ENCODE data around the gene GAS2L1.
"Not testable (repeated sequence)": the region's sequence is repeated elsewhere in the genome, so short reads cannot be mapped to it uniquely, and the experiment has no call there.

The GAS2L1 gene

DNA sequence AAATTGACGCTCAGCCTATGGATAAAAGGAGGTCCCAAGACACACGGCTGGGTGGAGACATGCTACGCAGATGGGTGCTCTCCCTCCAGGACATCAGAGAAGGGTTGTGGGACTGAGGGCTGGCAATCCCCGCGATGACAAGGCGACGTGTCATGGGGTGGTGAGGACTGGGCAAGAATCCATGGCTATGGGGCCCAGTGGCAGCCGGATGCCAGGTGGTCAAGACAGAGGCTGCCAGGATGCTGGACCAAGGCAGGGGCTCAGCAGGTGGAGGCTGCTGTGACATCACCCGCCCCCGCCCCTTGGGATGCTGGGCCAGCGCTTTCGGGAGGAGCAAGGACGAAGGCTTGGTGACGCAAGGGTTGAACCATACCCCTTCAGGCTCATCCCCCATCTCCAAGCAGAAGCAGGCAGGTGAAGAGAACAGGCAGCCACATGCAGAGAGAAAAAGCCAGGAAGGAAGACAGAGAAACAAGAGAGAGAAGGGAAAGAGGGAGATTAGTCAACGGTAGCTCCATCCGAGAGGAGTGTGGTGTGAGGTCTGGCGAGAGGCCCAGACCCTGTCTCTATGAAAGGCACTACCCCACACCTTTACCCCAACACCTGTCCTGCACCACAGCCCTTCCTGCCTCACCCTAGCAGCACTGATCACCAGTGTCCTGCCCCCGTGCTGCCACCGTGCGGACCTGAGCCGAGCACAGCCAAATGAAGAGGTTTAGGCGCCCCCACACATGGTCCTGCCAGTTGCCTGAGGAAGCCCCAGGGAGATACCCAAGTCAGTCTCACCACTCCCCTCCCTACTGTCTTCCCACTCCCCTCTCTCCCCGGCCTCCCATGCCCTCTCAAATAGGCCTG lies 33.2 kb downstream of the GAS2L1 start:
- ATAC-seq (replicated peaks), result no peak
- Mint-ChIP-seq H3K36me3 (ENCODE audit: insufficient read depth) (peaks cover 53% of the 10 kb centered on the region), H3K27ac (peak overlapping the region in 1 of 2 donors; percentile 44), H3K4me1 (ENCODE audit: low read depth in 2 of 2) (no peaks in the 10 kb centered on the region), H3K4me3 (no peak overlapping the region), H3K9me3 (no peaks in the 10 kb centered on the region), H3K27me3 (no peaks in the 10 kb centered on the region)
- DNase-seq, result no peak

- Mint-ChIP-seq H3K27me3 (no peaks in the 10 kb centered on the region), H3K4me1 (ENCODE audit: low read depth in 2 of 2) (no peaks in the 10 kb centered on the region), H3K4me3 (no peak overlapping the region), H3K9me3 (no peaks in the 10 kb centered on the region), H3K36me3 (ENCODE audit: insufficient read depth) (peaks cover 57% of the 10 kb centered on the region), H3K27ac (no peak overlapping the region)
- ATAC-seq (replicated peaks) (no peak), DNase-seq (no peak)
Observed at GRCh38 chr22:29340566-29340965, 34.1 kb downstream of the GAS2L1 start.

GRCh38 chr22:29341056-29341848 lies 34.8 kb downstream of the GAS2L1 start:
- H3K36me3 Mint-ChIP-seq (ENCODE audit: insufficient read depth), result peaks cover 61% of the 10 kb centered on the region
- H3K9me3 Mint-ChIP-seq, result no peaks in the 10 kb centered on the region
- no peaks in the 10 kb centered on the region for H3K27me3 Mint-ChIP-seq
- H3K4me3 Mint-ChIP-seq, result no peak overlapping the region
- no peaks in the 10 kb centered on the region for H3K4me1 Mint-ChIP-seq (ENCODE audit: low read depth in 2 of 2)
- DNase-seq (no peak), ATAC-seq (replicated peaks) (no peak)
- no peak overlapping the region for H3K27ac Mint-ChIP-seq

- no peak overlapping the region for H3K4me3 Mint-ChIP-seq
- no peak overlapping the region for H3K27ac Mint-ChIP-seq
- H3K36me3 Mint-ChIP-seq (ENCODE audit: insufficient read depth), result peaks cover 56% of the 10 kb centered on the region
- no peaks in the 10 kb centered on the region for H3K27me3 Mint-ChIP-seq
- no peak for DNase-seq
- no peaks in the 10 kb centered on the region for H3K9me3 Mint-ChIP-seq
- no peak for ATAC-seq (replicated peaks)
- H3K4me1 Mint-ChIP-seq (ENCODE audit: low read depth in 2 of 2), result no peaks in the 10 kb centered on the region
Observed at GRCh38 chr22:29341849-29342127, 35.3 kb downstream of the GAS2L1 start.

DNA sequence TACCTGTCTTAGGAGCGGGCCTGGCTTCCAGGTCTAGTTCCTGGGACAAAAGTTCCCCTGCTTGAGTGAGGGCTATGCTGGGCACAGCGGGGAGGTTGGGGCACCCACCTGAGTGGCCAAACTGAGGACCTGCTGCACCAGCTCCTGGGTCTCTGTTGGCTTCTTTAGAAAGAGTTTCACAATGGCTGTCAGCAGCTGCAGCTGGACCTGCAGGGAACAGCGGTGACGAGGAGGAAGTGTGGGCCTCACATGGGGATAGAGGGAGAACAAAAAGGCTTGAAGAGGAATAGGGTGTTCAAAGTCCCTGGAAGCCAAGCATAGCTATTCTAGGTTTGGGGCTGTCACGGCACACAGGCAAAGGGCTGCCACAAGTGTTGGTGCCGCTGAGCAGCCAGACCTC lies 35.7 kb downstream of the GAS2L1 start:
- no peak overlapping the region for H3K27ac Mint-ChIP-seq
- H3K36me3 Mint-ChIP-seq (ENCODE audit: insufficient read depth), result peaks cover 52% of the 10 kb centered on the region
- no peaks in the 10 kb centered on the region for H3K27me3 Mint-ChIP-seq
- no peaks in the 10 kb centered on the region for H3K9me3 Mint-ChIP-seq
- H3K4me1 Mint-ChIP-seq (ENCODE audit: low read depth in 2 of 2), result no peaks in the 10 kb centered on the region
- no peak overlapping the region for H3K4me3 Mint-ChIP-seq
- ATAC-seq (replicated peaks) (no peak), DNase-seq (no peak)

DNA sequence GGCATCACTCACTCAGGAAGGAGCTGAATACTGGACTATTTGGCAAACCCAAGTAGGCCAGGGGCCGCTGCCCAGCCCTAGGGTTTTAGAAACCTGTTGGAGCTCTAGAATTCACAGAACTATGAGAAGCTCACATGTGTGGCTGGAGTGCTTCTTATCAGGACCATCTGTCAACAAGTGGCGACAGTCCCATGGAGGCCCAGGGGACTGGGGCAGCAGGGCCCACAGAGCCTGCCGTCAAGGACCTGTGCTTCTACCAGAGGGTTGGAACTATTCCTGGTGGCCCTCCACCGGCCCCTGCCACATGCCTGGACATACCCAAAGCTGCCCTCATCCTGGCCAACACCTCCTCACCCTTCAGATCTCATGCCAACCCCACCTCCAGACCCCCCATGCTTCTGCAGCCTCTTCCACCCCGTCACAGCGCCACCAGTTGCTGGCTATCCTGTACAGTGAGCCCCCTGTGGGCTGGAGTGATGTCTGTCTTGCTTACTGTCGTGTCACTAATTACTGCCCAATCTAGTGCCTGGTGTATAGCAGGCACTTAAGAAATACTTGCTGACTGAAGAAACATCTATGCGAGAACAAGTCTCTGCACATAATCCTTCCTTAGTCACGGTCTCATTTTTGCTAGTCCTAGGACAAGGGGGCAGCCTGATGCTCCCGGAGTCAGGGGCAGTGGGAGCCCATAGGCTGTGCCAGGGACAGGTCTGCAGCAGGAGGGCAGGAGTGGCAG lies 36.3 kb downstream of the GAS2L1 start:
- Mint-ChIP-seq H3K4me3 (no peak overlapping the region), H3K27ac (peak overlapping the region; percentile 62 to 87), H3K4me1 (ENCODE audit: low read depth in 2 of 2) (no peaks in the 10 kb centered on the region), H3K27me3 (no peaks in the 10 kb centered on the region), H3K36me3 (ENCODE audit: insufficient read depth) (peaks cover 48% of the 10 kb centered on the region), H3K9me3 (no peaks in the 10 kb centered on the region)
- no peak for DNase-seq
- ATAC-seq (replicated peaks), result no peak

GRCh38 chr22:29343313-29343805 lies 36.9 kb downstream of the GAS2L1 start:
- Mint-ChIP-seq H3K36me3 (ENCODE audit: insufficient read depth) (peaks cover 44% of the 10 kb centered on the region), H3K27ac (peak overlapping the region; percentile 62 to 87)
- DNase-seq, result no peak

DNA sequence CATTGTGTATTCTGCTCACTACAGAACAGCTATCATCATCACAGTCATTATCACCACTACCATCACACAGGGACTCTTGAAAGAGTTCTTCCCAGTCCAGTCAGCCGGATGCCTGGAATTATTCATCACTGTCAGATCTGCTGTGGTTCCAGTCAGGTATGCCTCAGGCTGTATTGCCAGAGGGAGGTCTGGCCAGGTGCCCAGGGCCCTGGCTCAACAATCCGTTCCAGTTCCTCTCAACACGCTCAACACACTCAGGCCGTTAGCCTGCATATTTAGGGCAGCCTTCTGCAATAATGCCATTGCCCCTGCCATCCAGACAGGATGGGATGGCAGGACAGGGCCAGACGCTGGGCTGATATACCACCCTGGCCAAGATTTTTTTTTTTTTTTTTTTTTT lies 37.7 kb downstream of the GAS2L1 start:
- no peak for DNase-seq
- Mint-ChIP-seq H3K4me1 (ENCODE audit: low read depth in 2 of 2) (no peaks in the 10 kb centered on the region), H3K9me3 (no peaks in the 10 kb centered on the region), H3K36me3 (ENCODE audit: insufficient read depth) (peaks cover 43% of the 10 kb centered on the region), H3K27me3 (no peaks in the 10 kb centered on the region), H3K27ac (no peak overlapping the region), H3K4me3 (no peak overlapping the region)
- ATAC-seq (replicated peaks), result no peak

More at GRCh38 chr22:29343313-29343805, 36.9 kb downstream of the GAS2L1 start:
- Mint-ChIP-seq H3K4me3 (no peak overlapping the region), H3K9me3 (no peaks in the 10 kb centered on the region), H3K27me3 (no peaks in the 10 kb centered on the region), H3K4me1 (ENCODE audit: low read depth in 2 of 2) (no peaks in the 10 kb centered on the region)
- ATAC-seq (replicated peaks), result no peak

DNA sequence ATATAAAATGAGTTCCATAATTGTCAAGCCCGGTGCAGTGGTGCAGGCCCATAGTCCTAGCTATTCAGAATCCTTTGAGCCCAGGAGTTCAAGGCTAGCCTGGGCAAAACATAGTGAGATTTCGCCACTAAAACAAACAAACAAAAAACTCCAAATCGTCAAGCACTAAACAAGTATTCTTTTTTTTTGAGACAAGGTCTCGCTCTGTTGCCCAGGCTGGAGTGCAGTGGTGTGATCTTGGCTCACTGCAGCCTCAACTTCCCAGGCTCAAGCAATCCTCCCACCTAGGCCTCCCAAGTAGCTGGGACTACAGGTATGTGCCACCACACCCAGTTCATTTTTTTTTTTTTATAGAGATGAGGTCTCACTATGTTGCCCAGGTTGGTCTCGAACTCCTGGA lies 38.4 kb downstream of the GAS2L1 start:
- H3K36me3 Mint-ChIP-seq (ENCODE audit: insufficient read depth), result peaks cover 41% of the 10 kb centered on the region
- not testable (repeated sequence) for H3K4me1 Mint-ChIP-seq (ENCODE audit: low read depth in 2 of 2); H3K9me3 Mint-ChIP-seq; DNase-seq; H3K27me3 Mint-ChIP-seq; H3K27ac Mint-ChIP-seq; H3K4me3 Mint-ChIP-seq; ATAC-seq (replicated peaks)

DNA sequence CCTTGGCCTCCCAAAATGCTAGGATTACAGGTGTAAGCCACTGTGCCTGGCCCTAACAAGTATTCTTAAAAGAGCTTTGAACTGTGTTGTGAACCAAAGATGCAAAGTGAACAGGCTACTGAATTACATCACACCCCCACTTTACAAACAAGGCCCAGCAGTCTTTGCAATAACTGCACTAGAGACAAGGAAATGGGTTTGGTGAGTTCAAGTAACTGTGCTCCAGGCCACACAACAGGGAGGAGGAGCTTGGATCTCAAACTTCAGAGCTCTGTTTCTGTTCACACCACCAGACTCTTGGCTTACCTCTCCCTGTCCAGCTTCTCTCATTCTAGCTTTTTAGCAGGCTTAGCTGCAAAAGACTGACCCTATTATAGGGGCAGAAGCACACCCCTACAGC lies 39.5 kb downstream of the GAS2L1 start:
- no peak for DNase-seq
- no peak for ATAC-seq (replicated peaks)
- Mint-ChIP-seq H3K27me3 (no peaks in the 10 kb centered on the region), H3K9me3 (no peaks in the 10 kb centered on the region), H3K4me3 (no peak overlapping the region), H3K36me3 (ENCODE audit: insufficient read depth) (peaks cover 48% of the 10 kb centered on the region), H3K27ac (no peak overlapping the region), H3K4me1 (ENCODE audit: low read depth in 2 of 2) (no peaks in the 10 kb centered on the region)

- H3K9me3 Mint-ChIP-seq, result no peaks in the 10 kb centered on the region
- H3K36me3 Mint-ChIP-seq (ENCODE audit: insufficient read depth), result peaks cover 49% of the 10 kb centered on the region
- peak overlapping the region in 1 of 2 donors; percentile 46 for H3K27ac Mint-ChIP-seq
- H3K27me3 Mint-ChIP-seq, result no peaks in the 10 kb centered on the region
- DNase-seq (no peak), ATAC-seq (replicated peaks) (no peak)
- H3K4me3 Mint-ChIP-seq, result no peak overlapping the region
- H3K4me1 Mint-ChIP-seq (ENCODE audit: low read depth in 2 of 2), result no peaks in the 10 kb centered on the region
Observed at GRCh38 chr22:29346659-29347058, 40.2 kb downstream of the GAS2L1 start.

DNA sequence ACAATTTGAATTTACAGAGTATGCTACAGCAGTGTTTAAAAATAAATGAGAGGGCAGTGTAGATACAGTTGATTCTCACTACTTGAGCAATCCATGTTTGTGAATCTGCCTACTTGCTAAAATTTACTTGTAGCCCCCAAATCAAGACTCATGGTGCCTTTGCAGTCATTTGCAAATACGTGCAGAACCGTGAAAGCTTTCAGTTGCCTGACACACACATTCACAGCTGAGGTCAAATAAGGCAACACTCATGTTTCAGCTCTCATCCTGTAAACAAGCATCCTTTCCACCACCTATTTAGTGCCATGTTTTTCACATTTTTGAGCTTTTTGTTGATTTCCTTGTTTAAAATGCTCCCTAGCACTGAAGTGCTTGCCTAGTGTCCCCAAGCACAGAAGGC lies 41.6 kb downstream of the GAS2L1 start:
- Mint-ChIP-seq H3K27ac (peak overlapping the region in 1 of 2 donors; percentile 11), H3K36me3 (ENCODE audit: insufficient read depth) (peaks cover 47% of the 10 kb centered on the region), H3K4me1 (ENCODE audit: low read depth in 2 of 2) (no peaks in the 10 kb centered on the region), H3K9me3 (no peaks in the 10 kb centered on the region), H3K4me3 (no peak overlapping the region), H3K27me3 (no peaks in the 10 kb centered on the region)
- DNase-seq (no peak), ATAC-seq (replicated peaks) (no peak)

DNA sequence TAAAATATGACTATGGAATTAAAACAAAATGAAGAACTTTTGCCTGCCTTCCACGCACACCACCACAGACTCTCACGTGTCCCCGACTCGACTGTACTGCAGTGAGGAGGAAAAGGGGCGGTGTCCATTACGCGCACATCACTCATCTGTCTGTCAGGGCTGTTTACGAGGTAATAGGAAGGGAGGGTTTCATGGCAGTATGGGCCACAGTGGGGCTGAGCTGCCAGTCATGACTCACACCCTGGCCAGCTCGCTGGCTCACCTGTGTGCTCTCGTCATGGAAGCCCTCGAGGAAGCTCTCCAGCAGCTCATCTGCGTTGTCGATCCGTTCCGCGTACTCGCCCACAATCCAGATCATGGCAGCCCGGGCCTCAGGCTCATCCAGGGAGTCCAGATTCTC lies 42.5 kb downstream of the GAS2L1 start:
- no peak for ATAC-seq (replicated peaks)
- DNase-seq, result no peak
- H3K27ac Mint-ChIP-seq, result peak overlapping the region in 1 of 2 donors; percentile 11
- peaks cover 45% of the 10 kb centered on the region for H3K36me3 Mint-ChIP-seq (ENCODE audit: insufficient read depth)
- no peaks in the 10 kb centered on the region for H3K9me3 Mint-ChIP-seq
- H3K4me3 Mint-ChIP-seq, result no peak overlapping the region
- no peaks in the 10 kb centered on the region for H3K27me3 Mint-ChIP-seq
- no peaks in the 10 kb centered on the region for H3K4me1 Mint-ChIP-seq (ENCODE audit: low read depth in 2 of 2)
